Ishikawa (cell line): Measurements from ENCODE around the gene DNAJC22.

ENCODE experiments used
- EP300 ChIP-seq: IDR thresholded peaks from 2 replicates; pipeline ENCODE4 v1.6.1; 2012; ENCODE audit warnings: borderline replicate concordance
- TF ChIP-seq, protein P1 (sequence below): IDR thresholded peaks from 2 replicates; pipeline ENCODE4 v1.6.1; 2012

DNA sequence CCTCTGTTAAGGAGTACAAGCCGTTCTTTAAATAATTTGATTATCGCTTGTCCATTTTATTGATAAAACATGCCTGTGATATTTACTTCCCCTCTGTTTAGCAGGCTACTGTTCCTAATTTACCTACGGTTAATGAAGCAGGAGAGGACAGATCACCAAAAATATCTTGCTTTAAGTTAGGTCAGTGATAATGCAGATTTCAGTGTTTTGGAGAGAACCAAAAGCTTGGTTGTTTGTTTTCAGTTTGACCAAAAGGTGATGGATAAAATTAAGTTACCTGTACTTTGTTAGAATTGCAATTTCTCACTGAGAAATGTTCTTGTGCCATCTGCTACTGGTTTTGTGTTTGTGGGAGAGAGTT is 21.5 kb downstream of the DNAJC22 start:
- TF ChIP-seq, protein P1, sequence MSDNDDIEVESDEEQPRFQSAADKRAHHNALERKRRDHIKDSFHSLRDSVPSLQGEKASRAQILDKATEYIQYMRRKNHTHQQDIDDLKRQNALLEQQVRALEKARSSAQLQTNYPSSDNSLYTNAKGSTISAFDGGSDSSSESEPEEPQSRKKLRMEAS, result no peak
- no peak for TF ChIP-seq EP300
